HEK293 (cell line): ENCODE measurements around the gene EYA2.

Source experiments
- CTCF ChIA-PET: fragments of 350-600 bp; formaldehyde crosslinking; extraction: SDS; loops from one replicate; lab custom pipeline; 2021; ENCODE audit warnings: antibody characterized with exemption; lab: Yijun Ruan, JAX
- POLR2A ChIA-PET: fragments of 300-600 bp; formaldehyde crosslinking; extraction: SDS; loops from one replicate; lab custom pipeline; 2020; ENCODE audit warnings: antibody characterized with exemption, inconsistent platforms; lab: Yijun Ruan, JAX
- H3K27ac ChIP-seq: fragments of 200-500 bp; sonication (Bioruptor generic); 2 replicates; pipeline ENCODE4 v1.5.1; 2014; ENCODE audit warnings: low read depth, low read length, control low read depth, inconsistent platforms; ENCODE audit errors: extremely low read depth
- H3K36me3 ChIP-seq, 2 experiments: fragments of 200-500 bp in 1 of 2; sonication (Bioruptor generic) in 1 of 2; 1 replicate in 1 of 2; 2 replicates in 1 of 2; pipeline ENCODE4 v1.5.1; 2014 to 2017; ENCODE audit warnings: inconsistent platforms in 2 of 2, low read length in 2 of 2; ENCODE audit not compliant: control insufficient read depth in 2 of 2, insufficient read depth in 1 of 2
- H3K4me1 ChIP-seq: fragments of 200-500 bp; sonication (Bioruptor generic); 2 replicates; pipeline ENCODE4 v1.5.1; 2014; ENCODE audit warnings: mild to moderate bottlenecking, low read length, inconsistent platforms; ENCODE audit not compliant: control insufficient read depth, insufficient read depth
- H3K4me3 ChIP-seq: 2 replicates; pipeline ENCODE4 v1.5.1; 2011; ENCODE audit warnings: low read depth, mild to moderate bottlenecking, control low read depth, low read length, moderate library complexity
- H3K9me3 ChIP-seq: fragments of 200-500 bp; sonication (Bioruptor generic); 2 replicates; pipeline ENCODE4 v1.5.1; 2014; ENCODE audit warnings: low read depth, low read length, inconsistent platforms; ENCODE audit not compliant: control insufficient read depth, insufficient read depth
- EGR2 ChIP-seq: fragments of 450-650 bp; formaldehyde crosslinking; IDR thresholded peaks from 2 replicates; pipeline ENCODE4 v1.5.1; 2016; ENCODE audit warnings: low read depth, missing biosample characterization, missing genetic modification characterization
- GLI2 ChIP-seq: fragments of 450-650 bp; formaldehyde crosslinking; IDR thresholded peaks from 2 replicates; pipeline ENCODE4; 2017; ENCODE audit warnings: missing biosample characterization, missing genetic modification characterization, low read depth, borderline replicate concordance
- HOXD13 ChIP-seq: sonication (generic); formaldehyde crosslinking; IDR thresholded peaks from 2 replicates; pipeline ENCODE4 v1.8.0; 2022; ENCODE audit warnings: missing genetic modification reagents, borderline replicate concordance
- MEIS1 ChIP-seq: sonication (generic); formaldehyde crosslinking; IDR thresholded peaks from 2 replicates; pipeline ENCODE4 v1.8.1; 2022; ENCODE audit warnings: missing genetic modification reagents, mild to moderate bottlenecking, borderline replicate concordance
- PATZ1 ChIP-seq: fragments of 450-650 bp; formaldehyde crosslinking; IDR thresholded peaks from 2 replicates; pipeline ENCODE4 v1.5.1; 2016; ENCODE audit warnings: missing biosample characterization, missing genetic modification characterization
- ZBTB44 ChIP-seq: fragments of 450-650 bp; IDR thresholded peaks from 2 replicates; pipeline ENCODE4 v1.5.1; 2018; ENCODE audit warnings: missing biosample characterization, mild to moderate bottlenecking, missing genetic modification characterization
- ZBTB48 ChIP-seq: fragments of 450-650 bp; formaldehyde crosslinking; IDR thresholded peaks from 2 replicates; pipeline ENCODE4 v1.5.1; 2016; ENCODE audit warnings: missing biosample characterization, missing genetic modification characterization
- ZEB2 ChIP-seq: fragments of 450-650 bp; formaldehyde crosslinking; IDR thresholded peaks from 2 replicates; pipeline ENCODE4 v1.5.1; 2016; ENCODE audit warnings: missing biosample characterization, missing genetic modification characterization
- ZFHX2 ChIP-seq: fragments of 450-650 bp; formaldehyde crosslinking; conservative IDR thresholded peaks from 2 replicates; pipeline ENCODE4 v1.5.1; 2016; ENCODE audit warnings: missing biosample characterization, missing genetic modification characterization
- ZFP41 ChIP-seq: fragments of 450-650 bp; formaldehyde crosslinking; IDR thresholded peaks from 2 replicates; pipeline ENCODE4 v1.5.1; 2016; ENCODE audit warnings: missing biosample characterization, missing genetic modification characterization, borderline replicate concordance
- ZNF10 ChIP-seq: fragments of 450-650 bp; formaldehyde crosslinking; IDR thresholded peaks from 2 replicates; pipeline ENCODE4 v1.5.1; 2017; ENCODE audit warnings: missing biosample characterization, missing genetic modification characterization
- ZNF112 ChIP-seq: fragments of 450-650 bp; formaldehyde crosslinking; IDR thresholded peaks from 2 replicates; pipeline ENCODE4 v1.5.0; 2017; ENCODE audit warnings: missing biosample characterization, missing genetic modification characterization
- ZNF138 ChIP-seq: fragments of 450-650 bp; formaldehyde crosslinking; IDR thresholded peaks from 2 replicates; pipeline ENCODE4 v1.5.1; 2016; ENCODE audit warnings: missing biosample characterization, missing genetic modification characterization, borderline replicate concordance
- ZNF19 ChIP-seq: fragments of 450-650 bp; formaldehyde crosslinking; IDR thresholded peaks from 2 replicates; pipeline ENCODE4; 2016; ENCODE audit warnings: missing biosample characterization, missing genetic modification characterization, low read depth
- ZNF211 ChIP-seq: fragments of 450-650 bp; formaldehyde crosslinking; IDR thresholded peaks from 2 replicates; pipeline ENCODE4 v1.5.1; 2016; ENCODE audit warnings: low read depth, missing biosample characterization, missing genetic modification characterization
- ZNF223 ChIP-seq: fragments of 450-650 bp; formaldehyde crosslinking; IDR thresholded peaks from 2 replicates; pipeline ENCODE4 v1.5.1; 2016; ENCODE audit warnings: missing biosample characterization, missing genetic modification characterization
- ZNF23 ChIP-seq: fragments of 450-650 bp; formaldehyde crosslinking; IDR thresholded peaks from 2 replicates; pipeline ENCODE4 v1.5.1; 2016; ENCODE audit warnings: missing biosample characterization, missing genetic modification characterization, borderline replicate concordance
- ZNF239 ChIP-seq: fragments of 450-650 bp; formaldehyde crosslinking; IDR thresholded peaks from 2 replicates; pipeline ENCODE4 v1.5.1; 2016; ENCODE audit warnings: missing biosample characterization, missing genetic modification characterization
- ZNF423 ChIP-seq: fragments of 450-650 bp; formaldehyde crosslinking; IDR thresholded peaks from 2 replicates; pipeline ENCODE4 v1.5.1; 2016; ENCODE audit warnings: missing biosample characterization, missing genetic modification characterization
- ZNF549 ChIP-seq: fragments of 450-650 bp; IDR thresholded peaks from 2 replicates; pipeline ENCODE4 v1.5.1; 2018; ENCODE audit warnings: missing biosample characterization, missing genetic modification characterization, mild to moderate bottlenecking, inconsistent platforms, moderate library complexity
- ZNF555 ChIP-seq: fragments of 450-650 bp; formaldehyde crosslinking; conservative IDR thresholded peaks from 2 replicates; pipeline ENCODE4 v1.5.1; 2017; ENCODE audit warnings: missing biosample characterization, mild to moderate bottlenecking, missing genetic modification characterization, inconsistent platforms
- ZNF571 ChIP-seq: fragments of 450-650 bp; formaldehyde crosslinking; IDR thresholded peaks from 2 replicates; pipeline ENCODE4 v1.5.0; 2017; ENCODE audit warnings: missing biosample characterization, missing genetic modification characterization
- ZNF623 ChIP-seq: fragments of 450-650 bp; formaldehyde crosslinking; IDR thresholded peaks from 2 replicates; pipeline ENCODE4 v1.5.1; 2016; ENCODE audit warnings: missing biosample characterization, missing genetic modification characterization
- ZNF660 ChIP-seq: fragments of 450-650 bp; IDR thresholded peaks from 2 replicates; pipeline ENCODE4 v1.5.1; 2018; ENCODE audit warnings: missing biosample characterization, mild to moderate bottlenecking, missing genetic modification characterization
- ZNF785 ChIP-seq: fragments of 450-650 bp; formaldehyde crosslinking; IDR thresholded peaks from 2 replicates; pipeline ENCODE4 v1.5.1; 2016; ENCODE audit warnings: missing biosample characterization, missing genetic modification characterization
- ZNF792 ChIP-seq: fragments of 450-650 bp; formaldehyde crosslinking; IDR thresholded peaks from 2 replicates; pipeline ENCODE4 v1.5.1; 2016; ENCODE audit warnings: missing biosample characterization, missing genetic modification characterization
- ZNF830 ChIP-seq: fragments of 450-650 bp; IDR thresholded peaks from 2 replicates; pipeline ENCODE4 v1.5.0; 2018; ENCODE audit warnings: missing biosample characterization, missing genetic modification characterization, low read depth, mild to moderate bottlenecking, moderate library complexity
- ZSCAN23 ChIP-seq: fragments of 450-650 bp; formaldehyde crosslinking; IDR thresholded peaks from 2 replicates; pipeline ENCODE4 v1.5.1; 2016; ENCODE audit warnings: missing biosample characterization, missing genetic modification characterization
- TF ChIP-seq, protein P1 (sequence below): fragments of 450-650 bp; formaldehyde crosslinking; IDR thresholded peaks from 2 replicates; pipeline ENCODE4 v1.5.1; 2016; ENCODE audit warnings: missing biosample characterization, missing genetic modification characterization
- TF ChIP-seq, protein P2 (sequence below): fragments of 450-650 bp; formaldehyde crosslinking; IDR thresholded peaks from 2 replicates; pipeline ENCODE4 v1.5.1; 2016; ENCODE audit warnings: missing biosample characterization, missing genetic modification characterization, borderline replicate concordance

The EYA2 gene

DNA sequence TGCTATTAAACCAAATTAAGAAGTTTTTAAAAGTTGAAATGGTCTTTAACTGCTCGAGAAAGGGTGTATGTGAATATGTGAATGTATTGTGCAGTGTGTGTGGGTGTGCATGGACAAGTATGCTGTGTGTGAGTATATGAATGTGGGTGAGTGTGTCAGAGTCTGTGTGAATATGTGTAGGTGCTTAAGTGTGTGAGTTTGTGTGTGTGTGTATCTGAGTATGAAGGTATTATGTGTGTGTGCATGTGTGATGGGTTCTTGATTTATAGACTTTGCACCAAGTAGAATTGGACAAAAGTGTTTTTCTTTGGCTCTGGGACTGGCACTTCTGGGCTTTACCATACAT, 21.6 kb downstream of the EYA2 start:
- TF ChIP-seq ZNF830 (tag by site-specific recombination): no peak
- TF ChIP-seq ZNF549 (tag by site-specific recombination): no peak
- TF ChIP-seq ZNF555 (tag by site-specific recombination): no peak
- no peak for TF ChIP-seq ZNF785 (tag by site-specific recombination)
- no peak for TF ChIP-seq ZNF10
- TF ChIP-seq ZNF423 (tag by site-specific recombination): no peak
- TF ChIP-seq ZNF23 (tag by site-specific recombination): no peak
- no peak for TF ChIP-seq ZEB2 (tag by site-specific recombination)
- peak; percentile 87 for TF ChIP-seq EGR2 (tag by site-specific recombination)
- TF ChIP-seq ZFP41 (tag by site-specific recombination): no peak
- TF ChIP-seq ZNF223 (tag by site-specific recombination): no peak
- no peak for TF ChIP-seq ZNF211 (tag by site-specific recombination)
- peak; percentile 81 for TF ChIP-seq ZFHX2
- TF ChIP-seq ZSCAN23 (tag by site-specific recombination): no peak
- TF ChIP-seq, protein P1, sequence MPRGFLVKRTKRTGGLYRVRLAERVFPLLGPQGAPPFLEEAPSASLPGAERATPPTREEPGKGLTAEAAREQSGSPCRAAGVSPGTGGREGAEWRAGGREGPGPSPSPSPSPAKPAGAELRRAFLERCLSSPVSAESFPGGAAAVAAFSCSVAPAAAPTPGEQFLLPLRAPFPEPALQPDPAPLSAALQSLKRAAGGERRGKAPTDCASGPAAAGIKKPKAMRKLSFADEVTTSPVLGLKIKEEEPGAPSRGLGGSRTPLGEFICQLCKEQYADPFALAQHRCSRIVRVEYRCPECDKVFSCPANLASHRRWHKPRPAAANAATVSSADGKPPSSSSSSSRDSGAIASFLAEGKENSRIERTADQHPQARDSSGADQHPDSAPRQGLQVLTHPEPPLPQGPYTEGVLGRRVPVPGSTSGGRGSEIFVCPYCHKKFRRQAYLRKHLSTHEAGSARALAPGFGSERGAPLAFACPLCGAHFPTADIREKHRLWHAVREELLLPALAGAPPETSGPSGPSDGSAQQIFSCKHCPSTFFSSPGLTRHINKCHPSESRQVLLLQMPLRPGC (tag by site-specific recombination): no peak
- POLR2A ChIA-PET: no interaction called here
- Histone ChIP-seq H3K4me3 (no peak overlapping the region), H3K9me3 (no peaks in the 10 kb centered on the region), H3K27ac (no peak overlapping the region), H3K4me1 (no peaks in the 10 kb centered on the region), H3K36me3 (no peaks in the 10 kb centered on the region)
- CTCF ChIA-PET: no interaction called here

- ChIA-PET POLR2A (no interaction called here), CTCF (no interaction called here)
- Histone ChIP-seq H3K36me3 (no peaks in the 10 kb centered on the region), H3K27ac (no peak overlapping the region), H3K9me3 (no peaks in the 10 kb centered on the region), H3K4me1 (no peaks in the 10 kb centered on the region), H3K4me3 (no peak overlapping the region)
- no peak for TF ChIP-seq ZBTB48 (tag by site-specific recombination)
- TF ChIP-seq HOXD13 (CRISPR knock-in tag): no peak
- TF ChIP-seq ZFHX2: no peak
- TF ChIP-seq, protein P2, sequence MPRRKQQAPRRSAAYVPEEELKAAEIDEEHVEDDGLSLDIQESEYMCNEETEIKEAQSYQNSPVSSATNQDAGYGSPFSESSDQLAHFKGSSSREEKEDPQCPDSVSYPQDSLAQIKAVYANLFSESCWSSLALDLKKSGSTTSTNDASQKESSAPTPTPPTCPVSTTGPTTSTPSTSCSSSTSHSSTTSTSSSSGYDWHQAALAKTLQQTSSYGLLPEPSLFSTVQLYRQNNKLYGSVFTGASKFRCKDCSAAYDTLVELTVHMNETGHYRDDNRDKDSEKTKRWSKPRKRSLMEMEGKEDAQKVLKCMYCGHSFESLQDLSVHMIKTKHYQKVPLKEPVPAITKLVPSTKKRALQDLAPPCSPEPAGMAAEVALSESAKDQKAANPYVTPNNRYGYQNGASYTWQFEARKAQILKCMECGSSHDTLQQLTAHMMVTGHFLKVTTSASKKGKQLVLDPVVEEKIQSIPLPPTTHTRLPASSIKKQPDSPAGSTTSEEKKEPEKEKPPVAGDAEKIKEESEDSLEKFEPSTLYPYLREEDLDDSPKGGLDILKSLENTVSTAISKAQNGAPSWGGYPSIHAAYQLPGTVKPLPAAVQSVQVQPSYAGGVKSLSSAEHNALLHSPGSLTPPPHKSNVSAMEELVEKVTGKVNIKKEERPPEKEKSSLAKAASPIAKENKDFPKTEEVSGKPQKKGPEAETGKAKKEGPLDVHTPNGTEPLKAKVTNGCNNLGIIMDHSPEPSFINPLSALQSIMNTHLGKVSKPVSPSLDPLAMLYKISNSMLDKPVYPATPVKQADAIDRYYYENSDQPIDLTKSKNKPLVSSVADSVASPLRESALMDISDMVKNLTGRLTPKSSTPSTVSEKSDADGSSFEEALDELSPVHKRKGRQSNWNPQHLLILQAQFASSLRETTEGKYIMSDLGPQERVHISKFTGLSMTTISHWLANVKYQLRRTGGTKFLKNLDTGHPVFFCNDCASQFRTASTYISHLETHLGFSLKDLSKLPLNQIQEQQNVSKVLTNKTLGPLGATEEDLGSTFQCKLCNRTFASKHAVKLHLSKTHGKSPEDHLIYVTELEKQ (tag by site-specific recombination): no peak
- TF ChIP-seq GLI2 (tag by site-specific recombination): no peak
- TF ChIP-seq ZNF660: no peak
- no peak for TF ChIP-seq ZNF239 (tag by site-specific recombination)
- TF ChIP-seq ZNF623: no peak
- TF ChIP-seq ZNF792: no peak
- no peak for TF ChIP-seq ZNF19
- no peak for TF ChIP-seq MEIS1 (CRISPR knock-in tag)
- no peak for TF ChIP-seq ZNF138 (tag by site-specific recombination)
- TF ChIP-seq ZBTB44 (tag by site-specific recombination): no peak
- no peak for TF ChIP-seq ZNF112 (tag by site-specific recombination)
- no peak for TF ChIP-seq PATZ1
- no peak for TF ChIP-seq ZNF571
Measured at GRCh38 chr20:46917155-46917554, 22.5 kb downstream of the EYA2 start.
